ENCODE results near the gene CDKAL1. TPM values are rescaled to one million over a fixed set of nuclear protein-coding genes. Genes with fewer than 3 reads are reported as not detected.
A peak's percentile ranks its signal among the peaks of the same experiment; 100 is the strongest.
"Not testable (repeated sequence)": the region's sequence is repeated elsewhere in the genome, so short reads cannot be mapped to it uniquely, and the experiment has no call there.

CDKAL1 gene
- total RNA-seq, 8 experiments from 2014 or later = 16.1 to 25.2 (median 20.2) TPM

GRCh38 chr6:21230536-21230935, 696.3 kb downstream of the CDKAL1 start:
- in situ Hi-C loops (cut with MboI; ENCODE audit: low pct_unique_long_range_greater_than_20kb in 2 of 9, low sequenced_read_pairs in 9 of 9, unreplicated experiment in 9 of 9) = no loop called here
- Histone ChIP-seq H3K4me1 (replicated peaks in 1 of 2) (peaks cover 0 to 5% of the 10 kb centered on the region in 2 donors), H3K27ac (no peak overlapping the region), H3K4me3 (no peak overlapping the region)
- no peak for ATAC-seq (replicated peaks in 6 of 8)
- 60 to 100% (median 95%) methylated on average over 1 to 4 of the region's 5 CpGs; no CpG with 5 or more reads in 3 of the 10 experiments for WGBS, 10 experiments

GRCh38 chr6:21235162-21235561, 700.9 kb downstream of the CDKAL1 start:
- Histone ChIP-seq H3K27ac (no peak overlapping the region), H3K4me3 (no peak overlapping the region), H3K4me1 (replicated peaks in 1 of 2) (no peaks in the 10 kb centered on the region)
- in situ Hi-C loops (cut with MboI; ENCODE audit: low pct_unique_long_range_greater_than_20kb in 2 of 9, low sequenced_read_pairs in 9 of 9, unreplicated experiment in 9 of 9) = no loop called here
- no peak for ATAC-seq (replicated peaks in 6 of 8)

DNA sequence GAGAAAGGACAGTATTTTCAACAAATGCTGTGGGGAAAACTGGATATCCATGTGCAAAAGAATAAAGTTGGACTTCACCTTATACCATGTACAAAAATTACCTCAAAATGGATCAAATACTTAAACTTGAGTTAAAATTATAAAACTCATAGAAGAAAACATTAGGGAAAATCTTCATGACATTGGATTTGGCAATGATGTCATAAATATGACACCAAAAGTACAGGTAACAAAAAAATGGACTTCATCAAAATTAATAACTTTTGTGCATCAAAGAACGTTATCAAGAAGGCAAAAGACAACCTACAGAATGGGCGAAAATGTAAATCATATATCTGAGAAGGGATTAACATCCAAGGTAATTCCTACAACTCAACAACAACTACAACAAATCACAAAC, 704.0 kb downstream of the CDKAL1 start:
- no peak for ATAC-seq (replicated peaks in 6 of 8)
- Histone ChIP-seq H3K4me1 (replicated peaks in 1 of 2) (peaks cover 2 to 6% of the 10 kb centered on the region in 2 donors), H3K4me3 (no peak overlapping the region), H3K27ac (no peak overlapping the region)
- in situ Hi-C loops (cut with MboI; ENCODE audit: low pct_unique_long_range_greater_than_20kb in 2 of 9, low sequenced_read_pairs in 9 of 9, unreplicated experiment in 9 of 9) = no loop called here
- WGBS, 10 experiments = 80 to 100% (median 87%) methylated on average over 1 to 2 of the region's 2 CpGs; no CpG with 5 or more reads in 2 of the 10 experiments

- no peak overlapping the region for H3K4me3 ChIP-seq
- in situ Hi-C loops (cut with MboI; ENCODE audit: low pct_unique_long_range_greater_than_20kb in 2 of 9, low sequenced_read_pairs in 9 of 9, unreplicated experiment in 9 of 9) = no loop called here
- WGBS, 10 experiments = 78 to 100% (median 82%) methylated on average over 1 to 2 of the region's 2 CpGs; no CpG with 5 or more reads in 6 of the 10 experiments
- peaks cover 6 to 7% of the 10 kb centered on the region in 2 donors for H3K4me1 ChIP-seq (replicated peaks in 1 of 2)
- H3K27ac ChIP-seq = no peak overlapping the region
- peak in 2 of 8 experiments; percentile 31 to 52 for ATAC-seq (replicated peaks in 6 of 8)
Observed at GRCh38 chr6:21240709-21241108, 706.5 kb downstream of the CDKAL1 start.

GRCh38 chr6:21241231-21242130, 707.2 kb downstream of the CDKAL1 start:
- peaks cover 6 to 10% of the 10 kb centered on the region in 2 donors for H3K4me1 ChIP-seq (replicated peaks in 1 of 2)
- in situ Hi-C loops (cut with MboI; ENCODE audit: low pct_unique_long_range_greater_than_20kb in 2 of 9, low sequenced_read_pairs in 9 of 9, unreplicated experiment in 9 of 9) = no loop called here
- H3K27ac ChIP-seq = no peak overlapping the region
- ATAC-seq (replicated peaks in 6 of 8) = peak in 4 of 8 experiments; percentile 25 to 48 (median 39)
- WGBS, 10 experiments = 49 to 73% (median 60%) methylated on average over 1 to 5 of the region's 5 CpGs
- no peak overlapping the region for H3K4me3 ChIP-seq

DNA sequence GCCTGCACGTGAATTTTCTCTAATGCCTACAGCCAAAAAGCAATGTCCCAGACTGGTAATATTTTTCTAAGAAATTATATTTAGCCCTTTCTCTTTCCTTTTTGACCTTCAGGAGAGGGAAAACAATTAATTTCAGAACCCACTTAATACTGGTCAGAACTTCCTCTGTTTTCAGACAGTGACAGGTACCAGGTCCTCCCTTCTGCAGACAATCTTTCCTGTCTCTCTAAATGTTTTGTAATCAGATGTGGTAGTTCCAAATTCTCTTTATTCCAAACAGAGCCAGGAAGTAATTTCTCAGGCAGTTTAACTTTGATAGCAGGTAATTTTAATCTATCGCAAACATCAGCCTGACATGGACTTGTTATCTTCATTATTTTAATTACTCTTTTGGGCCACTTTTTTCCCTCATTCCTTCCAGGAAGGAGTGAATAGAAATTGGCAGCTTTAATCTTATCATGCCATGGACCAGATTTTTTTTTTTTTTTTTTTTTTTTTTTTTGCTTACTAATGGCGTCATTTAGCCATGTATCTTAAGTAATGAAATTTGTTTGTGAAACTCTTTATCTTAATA, 710.7 kb downstream of the CDKAL1 start:
- no peak overlapping the region for H3K27ac ChIP-seq
- no peak overlapping the region for H3K4me3 ChIP-seq
- peaks cover 6 to 10% of the 10 kb centered on the region in 2 donors for H3K4me1 ChIP-seq (replicated peaks in 1 of 2)
- WGBS, 10 experiments = 59 to 100% (median 93%) methylated on average over 2 to 3 of the region's 3 CpGs
- in situ Hi-C loops (cut with MboI; ENCODE audit: low pct_unique_long_range_greater_than_20kb in 2 of 9, low sequenced_read_pairs in 9 of 9, unreplicated experiment in 9 of 9) = no loop called here
- ATAC-seq (replicated peaks in 6 of 8) = no peak

DNA sequence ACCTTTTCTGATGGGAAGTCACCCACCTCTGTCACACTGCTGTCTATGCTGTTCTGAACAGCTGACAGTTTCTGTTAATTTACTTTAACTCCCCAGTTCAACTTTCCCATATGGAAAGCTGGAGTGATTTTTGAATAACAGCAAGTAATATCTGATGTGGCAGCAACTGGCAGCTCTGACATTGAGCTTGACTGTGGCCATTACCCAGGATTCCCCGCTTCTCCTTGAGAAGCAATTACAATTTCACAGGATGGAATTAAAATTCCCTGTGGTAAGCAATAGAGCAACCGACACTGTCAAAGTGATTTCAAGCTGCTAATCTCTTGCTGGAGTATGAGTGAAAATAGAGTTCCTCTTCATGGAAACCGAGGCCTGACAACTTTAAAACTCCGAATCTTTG, 711.2 kb downstream of the CDKAL1 start:
- Histone ChIP-seq H3K4me3 (no peak overlapping the region), H3K27ac (no peak overlapping the region), H3K4me1 (replicated peaks in 1 of 2) (peaks cover 6 to 10% of the 10 kb centered on the region in 2 donors)
- 67 to 100% (median 86%) methylated on average over 1 to 4 of the region's 4 CpGs for WGBS, 10 experiments
- in situ Hi-C loops (cut with MboI; ENCODE audit: low pct_unique_long_range_greater_than_20kb in 2 of 9, low sequenced_read_pairs in 9 of 9, unreplicated experiment in 9 of 9) = no loop called here
- ATAC-seq (replicated peaks in 6 of 8) = no peak

GRCh38 chr6:21246075-21246474, 711.8 kb downstream of the CDKAL1 start:
- peaks cover 6 to 10% of the 10 kb centered on the region in 2 donors for H3K4me1 ChIP-seq (replicated peaks in 1 of 2)
- H3K27ac ChIP-seq = no peak overlapping the region
- no peak overlapping the region for H3K4me3 ChIP-seq
- ATAC-seq (replicated peaks in 6 of 8) = no peak
- 55 to 100% (median 93%) methylated on average over 1 to 4 of the region's 6 CpGs; no CpG with 5 or more reads in 1 of the 10 experiments for WGBS, 10 experiments
- in situ Hi-C loops (cut with MboI; ENCODE audit: low pct_unique_long_range_greater_than_20kb in 2 of 9, low sequenced_read_pairs in 9 of 9, unreplicated experiment in 9 of 9) = no loop called here

DNA sequence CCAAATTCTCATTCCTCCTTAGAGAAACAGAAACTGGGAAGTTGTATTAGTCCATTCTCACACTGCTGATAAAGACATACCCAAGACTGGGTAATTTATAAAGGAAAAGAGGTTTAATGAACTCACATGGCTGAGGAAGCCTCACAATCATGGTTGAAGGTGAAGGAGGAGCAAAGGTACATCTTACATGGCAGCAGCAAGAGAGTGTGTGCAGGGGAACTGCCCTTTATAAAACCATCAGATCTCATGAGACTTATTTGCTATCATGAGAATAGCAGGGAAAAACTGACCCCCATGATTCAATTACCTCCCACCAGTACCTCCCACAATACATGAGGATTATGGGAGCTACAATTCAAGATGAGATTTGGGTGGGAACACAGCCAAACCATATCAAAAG, 720.2 kb downstream of the CDKAL1 start:
- in situ Hi-C loops (cut with MboI; ENCODE audit: low pct_unique_long_range_greater_than_20kb in 2 of 9, low sequenced_read_pairs in 9 of 9, unreplicated experiment in 9 of 9); ATAC-seq (replicated peaks in 6 of 8); H3K4me3 ChIP-seq; H3K27ac ChIP-seq; H3K4me1 ChIP-seq (replicated peaks in 1 of 2): not testable (repeated sequence)

GRCh38 chr6:21256197-21256596, 721.9 kb downstream of the CDKAL1 start:
- in situ Hi-C loops (cut with MboI; ENCODE audit: low pct_unique_long_range_greater_than_20kb in 2 of 9, low sequenced_read_pairs in 9 of 9, unreplicated experiment in 9 of 9) = no loop called here
- no peak overlapping the region for H3K27ac ChIP-seq
- WGBS, 10 experiments = 20 to 100% (median 78%) methylated on average over 1 to 3 of the region's 3 CpGs; no CpG with 5 or more reads in 4 of the 10 experiments
- H3K4me1 ChIP-seq (replicated peaks in 1 of 2) = no peaks in the 10 kb centered on the region
- no peak overlapping the region for H3K4me3 ChIP-seq
- no peak for ATAC-seq (replicated peaks in 6 of 8)

DNA sequence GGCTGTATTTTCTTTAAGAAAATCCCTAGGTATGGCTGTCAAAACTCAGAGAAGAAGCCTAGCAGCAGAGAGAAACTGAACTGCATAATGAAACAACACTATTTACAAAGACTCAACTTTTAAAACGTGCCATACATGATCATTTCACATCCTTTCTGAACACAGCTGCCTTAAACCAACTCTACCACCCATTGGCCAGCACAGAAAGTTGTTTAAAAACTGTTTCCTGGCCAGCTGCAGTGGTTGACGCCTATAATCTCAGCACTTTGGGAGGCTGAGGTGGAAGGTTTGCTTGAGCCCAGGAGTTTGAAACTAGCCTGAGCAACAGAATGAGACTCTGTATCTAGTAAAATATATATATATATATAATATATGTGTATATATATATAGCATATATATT, 722.9 kb downstream of the CDKAL1 start:
- WGBS, 10 experiments = 0 to 88% (median 38%) methylated on average over 1 to 2 of the region's 2 CpGs; no CpG with 5 or more reads in 3 of the 10 experiments
- in situ Hi-C loops (cut with MboI; ENCODE audit: low pct_unique_long_range_greater_than_20kb in 2 of 9, low sequenced_read_pairs in 9 of 9, unreplicated experiment in 9 of 9) = no loop called here
- Histone ChIP-seq H3K4me3 (no peak overlapping the region), H3K27ac (no peak overlapping the region), H3K4me1 (replicated peaks in 1 of 2) (no peaks in the 10 kb centered on the region)
- ATAC-seq (replicated peaks in 6 of 8) = no peak

DNA sequence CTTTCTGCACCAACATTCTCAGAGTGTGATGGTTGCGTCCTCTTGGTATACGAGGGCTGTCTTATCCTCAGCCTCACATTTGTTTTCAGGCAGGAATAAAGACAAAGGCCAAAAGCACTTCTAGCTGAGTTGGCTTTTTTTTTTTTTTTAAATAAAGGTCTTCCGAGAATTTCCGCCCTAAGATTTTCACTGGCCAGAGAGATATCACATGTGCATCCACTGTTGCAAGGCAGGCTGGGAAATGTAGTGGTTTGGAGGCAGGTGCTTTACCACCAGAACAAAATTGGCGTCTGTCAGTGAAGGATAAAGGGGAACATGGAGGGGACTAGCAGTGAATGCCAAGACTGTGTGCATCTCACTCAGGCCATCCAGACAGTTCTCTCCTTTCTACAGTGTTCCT, 724.4 kb downstream of the CDKAL1 start:
- Histone ChIP-seq H3K4me3 (no peak overlapping the region), H3K4me1 (replicated peaks in 1 of 2) (peaks cover 0 to under 1% of the 10 kb centered on the region in 2 donors), H3K27ac (no peak overlapping the region)
- no peak for ATAC-seq (replicated peaks in 6 of 8)
- in situ Hi-C loops (cut with MboI; ENCODE audit: low pct_unique_long_range_greater_than_20kb in 2 of 9, low sequenced_read_pairs in 9 of 9, unreplicated experiment in 9 of 9) = no loop called here
- WGBS, 10 experiments = 60 to 100% (median 95%) methylated on average over 1 to 5 of the region's 5 CpGs; no CpG with 5 or more reads in 1 of the 10 experiments

DNA sequence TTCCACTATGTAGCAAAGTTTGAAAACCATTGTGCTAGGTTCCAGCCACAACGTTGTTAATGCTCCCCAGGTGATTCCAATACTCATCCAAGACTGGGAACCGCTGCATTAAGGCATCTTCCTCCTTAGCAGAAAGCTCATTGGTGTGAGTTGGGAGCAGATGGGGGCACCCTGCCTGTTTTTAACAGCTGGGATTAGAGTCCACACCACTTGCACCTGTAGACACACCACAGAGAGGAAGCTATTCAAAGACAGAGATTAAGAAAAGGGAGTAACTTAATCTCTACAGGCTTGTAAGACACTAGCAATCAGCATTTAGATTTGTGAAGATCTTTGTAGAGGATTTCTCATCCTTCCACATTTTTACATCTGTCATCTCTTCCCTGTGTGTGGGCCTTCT, 725.4 kb downstream of the CDKAL1 start:
- Histone ChIP-seq H3K27ac (no peak overlapping the region), H3K4me1 (replicated peaks in 1 of 2) (peaks cover 6 to 10% of the 10 kb centered on the region in 2 donors), H3K4me3 (no peak overlapping the region)
- in situ Hi-C loops (cut with MboI; ENCODE audit: low pct_unique_long_range_greater_than_20kb in 2 of 9, low sequenced_read_pairs in 9 of 9, unreplicated experiment in 9 of 9) = no loop called here
- ATAC-seq (replicated peaks in 6 of 8) = no peak
- WGBS, 10 experiments = 33 to 100% (median 70%) methylated on average over 1 to 2 of the region's 2 CpGs; no CpG with 5 or more reads in 3 of the 10 experiments

Measured in motor neuron (in vitro differentiated cells).